Uterus (tissue), 4 donors: Measurements from ENCODE around the gene IGSF23. TPM values are rescaled to one million over a fixed set of nuclear protein-coding genes. Genes with fewer than 3 reads are reported as not detected.

ENCODE experiments used
- DNase-seq, 2 donors: peaks; one replicate each; pipeline ENCODE4 v3.0.0-alpha.2; 2019 to 2020
- H3K27ac ChIP-seq, 2 donors: fragments of 200-600 bp; sonication (generic); 1 replicate in 1 of 2; 2 replicates in 1 of 2; pipeline ENCODE4 v1.5.1; 2016 to 2018
- H3K27me3 ChIP-seq, 2 donors: fragments of 200-600 bp; sonication (generic); one replicate each; pipeline ENCODE4 v1.5.1; 2018 to 2019; ENCODE audit warnings: control low read depth in 1 of 2
- H3K36me3 ChIP-seq, 2 donors: fragments of 200-600 bp; sonication (generic); one replicate each; pipeline ENCODE4 v1.5.1; 2019; ENCODE audit warnings: control low read depth in 1 of 2
- H3K4me1 ChIP-seq, 2 donors: fragments of 200-600 bp; sonication (generic); one replicate each; pipeline ENCODE4 v1.5.1; 2018 to 2019; ENCODE audit warnings: control low read depth in 1 of 2
- H3K4me3 ChIP-seq, 2 donors: fragments of 200-600 bp; sonication (generic); 1 replicate in 1 of 2; 2 replicates in 1 of 2; pipeline ENCODE4 v1.5.1; 2018 to 2019; ENCODE audit warnings: mild to moderate bottlenecking in 1 of 2
- H3K9me3 ChIP-seq, 2 donors: fragments of 200-600 bp; sonication (generic); one replicate each; pipeline ENCODE4 v1.5.1; 2019; ENCODE audit warnings: control low read depth in 1 of 2
- POLR2A ChIP-seq, 2 donors: fragments of 450-650 bp; IDR thresholded peaks; one replicate each; pipeline ENCODE4 v1.6.1; 2016; ENCODE audit warnings: antibody characterized with exemption in 2 of 2, mild to moderate bottlenecking in 1 of 2, moderate library complexity in 1 of 2
- intact Hi-C: fragments of 100-400 bp; cut with DNase I; formaldehyde crosslinking; loops from one replicate; pipeline ENCODE4 v1.15.1; 2023; ENCODE audit warnings: low total_unique reads
- total RNA-seq, 4 donors: library from RNA; depleted of rRNA in 3 of 4; stranded (reverse); fragments of >200 nt in 3 of 4; gene quantifications; one replicate each; pipeline versions ENCODE4 v1.1.0 to v1.2.4, GENCODE V29; 2014 to 2023
- TF ChIP-seq, protein P1 (sequence below), 4 experiments: fragments of 200-600 bp in 2 of 4; fragments of 450-650 bp in 2 of 4; sonication (generic) in 2 of 4; IDR thresholded peaks; one replicate each; pipeline ENCODE4 v1.5.1; 2016 to 2019; ENCODE audit warnings: antibody characterized with exemption in 4 of 4, mild to moderate bottlenecking in 2 of 4, moderate library complexity in 1 of 4
- donor health status: DM: yes; HTN: yes; CAD: no.

Gene IGSF23
- total RNA-seq, 4 donors from 2014 or later = not detected

DNA sequence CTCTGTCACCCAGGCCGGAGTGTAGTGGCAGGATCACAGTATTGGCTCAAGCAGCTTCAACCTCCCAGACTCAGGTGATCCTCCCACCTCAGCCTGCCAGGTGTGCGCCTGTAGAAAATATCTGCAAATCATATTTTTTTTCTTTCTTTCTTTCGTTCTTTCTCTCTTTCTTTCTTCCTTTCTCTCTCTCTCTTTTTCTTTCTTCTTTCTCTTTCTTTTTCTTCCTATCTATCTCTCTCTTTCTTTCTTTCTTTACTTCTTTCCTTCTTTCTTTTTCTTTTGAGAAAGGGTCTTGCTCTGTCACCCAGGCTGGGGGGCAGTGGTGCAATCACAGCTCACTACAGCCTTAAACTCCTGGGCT lies 16.3 kb upstream of the IGSF23 start:
- Histone ChIP-seq H3K4me3 (no peak overlapping the region), H3K27ac (no peak overlapping the region), H3K9me3 (no peaks in the 10 kb centered on the region), H3K36me3 (no peaks in the 10 kb centered on the region), H3K4me1 (no peaks in the 10 kb centered on the region), H3K27me3 (no peaks in the 10 kb centered on the region)
- intact Hi-C loops = no loop called here
- no peak for DNase-seq
- TF ChIP-seq, protein P1, sequence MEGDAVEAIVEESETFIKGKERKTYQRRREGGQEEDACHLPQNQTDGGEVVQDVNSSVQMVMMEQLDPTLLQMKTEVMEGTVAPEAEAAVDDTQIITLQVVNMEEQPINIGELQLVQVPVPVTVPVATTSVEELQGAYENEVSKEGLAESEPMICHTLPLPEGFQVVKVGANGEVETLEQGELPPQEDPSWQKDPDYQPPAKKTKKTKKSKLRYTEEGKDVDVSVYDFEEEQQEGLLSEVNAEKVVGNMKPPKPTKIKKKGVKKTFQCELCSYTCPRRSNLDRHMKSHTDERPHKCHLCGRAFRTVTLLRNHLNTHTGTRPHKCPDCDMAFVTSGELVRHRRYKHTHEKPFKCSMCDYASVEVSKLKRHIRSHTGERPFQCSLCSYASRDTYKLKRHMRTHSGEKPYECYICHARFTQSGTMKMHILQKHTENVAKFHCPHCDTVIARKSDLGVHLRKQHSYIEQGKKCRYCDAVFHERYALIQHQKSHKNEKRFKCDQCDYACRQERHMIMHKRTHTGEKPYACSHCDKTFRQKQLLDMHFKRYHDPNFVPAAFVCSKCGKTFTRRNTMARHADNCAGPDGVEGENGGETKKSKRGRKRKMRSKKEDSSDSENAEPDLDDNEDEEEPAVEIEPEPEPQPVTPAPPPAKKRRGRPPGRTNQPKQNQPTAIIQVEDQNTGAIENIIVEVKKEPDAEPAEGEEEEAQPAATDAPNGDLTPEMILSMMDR (IDR thresholded peaks at IDR 0.05) = no peak
- TF ChIP-seq POLR2A (IDR thresholded peaks at IDR 0.05) = no peak

DNA sequence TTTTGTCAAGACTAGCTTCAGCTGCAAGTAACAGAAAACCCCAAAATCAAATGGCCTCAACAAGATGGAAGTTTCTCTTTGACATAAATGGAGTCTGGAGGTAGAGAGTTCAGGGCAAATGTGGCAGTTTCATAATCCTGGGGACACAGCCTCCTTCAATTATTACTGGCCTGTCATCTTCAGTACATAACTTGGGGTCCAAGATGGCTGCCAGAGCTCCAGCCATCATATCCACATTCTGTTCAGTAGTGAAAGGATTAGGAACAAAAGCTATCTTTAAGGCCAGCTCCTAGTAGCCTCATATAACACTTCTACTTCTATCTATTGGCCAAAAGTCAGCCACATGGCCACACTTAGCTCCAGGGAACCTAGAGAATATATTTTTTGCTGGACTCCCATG lies 15.0 kb upstream of the IGSF23 start:
- no peak for DNase-seq
- Histone ChIP-seq H3K9me3 (no peaks in the 10 kb centered on the region), H3K4me1 (no peaks in the 10 kb centered on the region), H3K27me3 (no peaks in the 10 kb centered on the region), H3K4me3 (no peak overlapping the region), H3K27ac (no peak overlapping the region), H3K36me3 (no peaks in the 10 kb centered on the region)
- intact Hi-C loops = no loop called here
- TF ChIP-seq, protein P1 (IDR thresholded peaks at IDR 0.05) = no peak
- no peak for TF ChIP-seq POLR2A (IDR thresholded peaks at IDR 0.05)

DNA sequence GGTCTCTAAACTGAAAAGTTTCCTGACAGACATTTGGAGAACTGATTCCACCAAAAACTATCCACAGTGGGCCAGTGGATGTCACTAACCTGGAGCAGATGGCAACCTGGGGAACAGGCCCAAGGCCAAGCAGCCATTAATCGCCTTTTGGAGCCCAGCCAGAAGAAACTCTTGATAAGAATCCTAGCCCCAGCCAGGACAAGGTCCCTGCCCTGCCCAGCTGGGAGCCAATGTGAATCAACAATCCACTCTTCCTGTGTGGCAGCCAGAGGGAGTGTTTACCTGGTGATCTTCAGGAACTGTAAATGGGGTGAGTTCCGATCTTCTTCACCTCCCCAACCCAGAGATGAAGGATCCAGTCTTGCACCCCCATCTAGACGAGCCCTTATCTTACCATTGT lies 14.5 kb upstream of the IGSF23 start:
- intact Hi-C loops = no loop called here
- Histone ChIP-seq H3K4me3 (no peak overlapping the region), H3K9me3 (no peaks in the 10 kb centered on the region), H3K4me1 (no peaks in the 10 kb centered on the region), H3K27ac (no peak overlapping the region), H3K36me3 (no peaks in the 10 kb centered on the region), H3K27me3 (no peaks in the 10 kb centered on the region)
- DNase-seq = no peak
- no peak for TF ChIP-seq POLR2A (IDR thresholded peaks at IDR 0.05)
- TF ChIP-seq, protein P1 (IDR thresholded peaks at IDR 0.05) = no peak

DNA sequence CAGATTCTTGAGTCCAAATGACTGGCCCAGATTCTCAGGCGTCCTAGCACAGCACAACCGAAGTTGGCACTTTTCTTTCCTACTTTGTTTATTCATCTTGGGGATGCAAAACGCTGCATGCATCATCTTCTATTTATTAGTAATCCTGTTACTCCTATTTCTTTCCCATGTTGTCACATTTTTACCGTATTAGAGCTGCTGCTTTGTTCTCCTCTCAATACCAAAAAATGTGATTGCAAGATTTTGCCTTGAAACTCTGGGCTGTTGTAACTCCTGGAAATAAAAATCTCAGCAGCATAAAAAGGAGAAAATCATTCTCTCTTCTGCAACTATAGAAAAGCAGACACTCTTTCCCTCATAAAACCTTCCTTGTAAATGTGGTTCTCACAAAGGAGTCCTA lies 12.9 kb upstream of the IGSF23 start:
- no peak for DNase-seq
- intact Hi-C loops = no loop called here
- Histone ChIP-seq H3K4me3 (no peak overlapping the region), H3K4me1 (no peaks in the 10 kb centered on the region), H3K27me3 (no peaks in the 10 kb centered on the region), H3K36me3 (no peaks in the 10 kb centered on the region), H3K27ac (no peak overlapping the region), H3K9me3 (no peaks in the 10 kb centered on the region)
- no peak for TF ChIP-seq POLR2A (IDR thresholded peaks at IDR 0.05)
- TF ChIP-seq, protein P1 (IDR thresholded peaks at IDR 0.05) = no peak

DNA sequence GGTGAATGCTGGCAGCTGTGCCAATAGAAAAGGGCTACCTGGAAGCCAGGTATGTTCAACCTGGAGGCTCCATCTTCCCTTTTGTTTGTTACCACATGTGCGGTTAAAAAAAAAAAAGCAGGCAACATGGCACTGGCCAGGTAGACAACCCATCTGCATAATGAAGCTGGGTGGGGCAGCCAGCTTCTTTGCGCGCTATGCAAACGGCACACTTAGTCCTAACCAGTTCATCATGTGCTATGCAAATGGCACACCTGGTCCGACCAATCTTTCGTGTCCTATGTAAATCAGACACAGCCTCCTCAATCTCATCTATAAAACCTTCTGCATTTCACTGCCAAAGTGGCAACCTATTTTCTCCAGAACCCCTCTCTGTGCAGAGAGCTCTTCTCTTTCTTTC lies 11.3 kb upstream of the IGSF23 start:
- H3K27ac ChIP-seq = no peak overlapping the region
- TF ChIP-seq, protein P1 (IDR thresholded peaks at IDR 0.05) = no peak
- TF ChIP-seq POLR2A (IDR thresholded peaks at IDR 0.05) = no peak
- no peaks in the 10 kb centered on the region for H3K36me3 ChIP-seq
- DNase-seq = no peak
- no peak overlapping the region for H3K4me3 ChIP-seq
- intact Hi-C loops = no loop called here
- no peaks in the 10 kb centered on the region for H3K9me3 ChIP-seq
- H3K27me3 ChIP-seq = no peaks in the 10 kb centered on the region
- H3K4me1 ChIP-seq = no peaks in the 10 kb centered on the region
